NCI-H1048 (cell line): ENCODE data around the gene PKIG.
"Not testable (repeated sequence)": the region's sequence is repeated elsewhere in the genome, so short reads cannot be mapped to it uniquely, and the experiment has no call there.

ENCODE experiments used
- DNase-seq: peaks from one replicate; lab custom pipeline; 2025; lab: John Stamatoyannopoulos, UW

PKIG gene

DNA sequence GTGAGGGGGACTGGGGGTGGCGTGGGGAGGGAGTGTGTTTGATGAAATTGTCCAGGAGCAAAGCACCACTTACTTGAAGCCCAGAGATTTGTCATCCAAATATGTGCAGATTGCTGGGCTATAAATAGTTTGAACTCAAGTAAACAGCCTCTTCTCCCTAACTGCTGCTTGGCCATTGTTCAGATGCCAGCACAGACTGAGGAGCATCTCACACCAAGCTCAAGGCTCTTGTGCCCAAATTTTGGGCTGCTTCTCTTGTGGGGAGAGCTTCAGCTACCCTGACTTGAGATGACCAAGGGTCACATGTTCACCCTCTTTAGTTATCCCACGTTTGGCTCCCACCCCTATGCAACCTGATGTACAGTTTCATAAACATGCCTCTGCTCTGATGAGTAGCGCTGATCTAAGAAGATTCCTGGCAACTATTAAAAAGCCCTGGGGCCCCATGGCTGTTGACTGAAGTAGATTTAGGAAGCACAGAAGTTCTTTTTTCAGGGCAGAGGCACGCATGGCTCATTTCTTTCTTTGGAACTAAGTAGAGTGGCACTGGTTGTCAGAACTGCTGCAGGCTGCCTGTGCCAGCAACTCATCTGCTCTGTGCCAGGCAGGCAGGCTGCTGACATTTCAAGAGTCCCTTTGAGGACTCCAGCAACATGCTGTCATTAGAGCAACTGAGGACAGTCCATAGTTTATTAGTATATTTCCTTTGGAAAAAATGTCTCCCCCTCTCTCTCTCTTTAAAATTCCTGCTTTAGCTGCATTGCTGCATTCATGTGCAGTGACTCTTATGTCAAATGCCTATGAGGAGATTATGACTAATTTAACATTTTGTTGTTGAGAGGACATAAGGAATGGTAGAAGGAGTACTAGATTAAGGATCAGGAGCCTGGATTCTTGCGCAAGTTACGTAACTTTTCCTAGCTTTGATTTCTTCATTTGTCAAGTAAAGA is 9.6 kb upstream of the PKIG start:
- no peak for DNase-seq

DNA sequence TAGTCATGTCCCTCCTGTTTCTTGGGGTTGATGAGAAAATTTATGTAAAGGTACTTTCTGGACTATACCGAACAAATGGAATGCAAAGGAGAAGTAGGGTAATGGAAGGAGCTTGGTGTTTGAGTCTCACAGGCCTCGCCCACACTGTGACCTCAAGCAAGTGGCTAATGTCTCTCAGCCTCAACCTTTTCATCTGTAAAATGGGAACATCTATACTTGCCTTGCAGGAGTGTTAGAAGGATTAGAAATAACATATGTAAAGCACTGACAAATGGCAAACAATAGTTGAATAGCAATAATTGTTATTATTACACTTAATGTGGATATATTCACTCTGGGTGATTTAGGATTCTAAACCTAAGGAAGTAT is 8.9 kb upstream of the PKIG start:
- DNase-seq, result no peak

GRCh38 chr20:44574372-44574771 is 8.0 kb upstream of the PKIG start:
- DNase-seq, result no peak

GRCh38 chr20:44576297-44576696 is 6.1 kb upstream of the PKIG start:
- DNase-seq, result no peak

DNA sequence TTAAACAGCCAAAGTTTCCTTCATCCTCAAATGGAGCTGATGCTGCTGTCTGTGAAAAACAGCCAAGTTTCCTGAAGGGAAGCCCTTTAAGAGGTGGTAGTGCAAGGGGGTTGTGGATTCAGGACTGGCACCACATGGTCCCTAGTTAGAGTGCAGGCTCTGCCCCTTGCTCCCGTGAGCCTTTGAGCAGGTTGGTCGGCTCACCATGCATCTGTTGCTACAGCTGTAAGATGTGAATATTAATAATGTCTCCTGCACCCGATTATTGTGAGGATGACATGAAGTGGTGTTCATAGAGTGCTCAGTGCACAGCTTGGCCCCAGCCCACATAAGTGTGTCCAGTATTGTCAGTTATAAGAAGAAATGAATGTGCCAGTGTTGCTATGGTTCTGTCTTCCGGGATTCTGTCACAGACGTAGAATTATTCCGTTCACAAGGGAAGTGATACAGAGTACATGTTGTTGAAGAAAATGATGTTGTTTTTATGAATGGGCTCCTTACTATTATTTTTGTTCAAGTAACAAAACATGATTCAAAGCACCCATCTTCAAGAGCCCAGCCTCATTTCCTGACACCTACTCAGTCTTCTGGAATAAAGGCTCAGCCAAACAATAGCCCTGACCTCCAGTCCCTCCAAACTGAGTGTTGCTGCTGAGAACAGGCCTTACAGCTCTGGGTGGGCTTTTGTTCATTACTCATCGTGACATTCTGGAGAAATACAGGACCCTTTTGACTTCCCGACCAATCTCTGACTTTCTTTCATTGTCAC is 2.9 kb upstream of the PKIG start:
- no peak for DNase-seq

GRCh38 chr20:44580581-44581268 is 1.7 kb upstream of the PKIG start:
- DNase-seq, result no peak

GRCh38 chr20:44581515-44581914 is 864 bp upstream of the PKIG start:
- DNase-seq, result no peak

DNA sequence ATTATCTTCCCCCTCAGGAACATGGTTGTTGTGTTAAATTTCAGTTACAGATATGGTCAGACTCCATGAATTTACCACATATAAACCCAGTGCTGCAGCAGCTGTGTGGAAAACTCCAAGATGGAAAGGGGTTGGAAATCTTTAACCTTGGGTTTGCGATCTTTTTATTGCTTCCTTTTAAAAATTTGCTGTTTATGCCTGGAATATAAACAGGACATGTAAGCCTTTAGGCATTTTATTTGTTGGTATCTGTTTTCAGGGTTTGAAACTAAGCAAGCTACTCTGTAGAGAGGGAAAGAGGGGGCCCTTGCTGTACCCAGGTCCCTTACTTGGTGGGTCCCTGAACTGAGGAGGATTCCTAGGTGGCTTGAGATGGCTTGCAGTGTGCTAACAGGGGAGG is 778 bp downstream of the PKIG start:
- DNase-seq, result no peak

- DNase-seq, result no peak
These were observed 1.8 kb downstream of the PKIG start for GRCh38 chr20:44584162-44584561.

GRCh38 chr20:44585057-44585963 is 2.9 kb downstream of the PKIG start:
- DNase-seq, result no peak

DNA sequence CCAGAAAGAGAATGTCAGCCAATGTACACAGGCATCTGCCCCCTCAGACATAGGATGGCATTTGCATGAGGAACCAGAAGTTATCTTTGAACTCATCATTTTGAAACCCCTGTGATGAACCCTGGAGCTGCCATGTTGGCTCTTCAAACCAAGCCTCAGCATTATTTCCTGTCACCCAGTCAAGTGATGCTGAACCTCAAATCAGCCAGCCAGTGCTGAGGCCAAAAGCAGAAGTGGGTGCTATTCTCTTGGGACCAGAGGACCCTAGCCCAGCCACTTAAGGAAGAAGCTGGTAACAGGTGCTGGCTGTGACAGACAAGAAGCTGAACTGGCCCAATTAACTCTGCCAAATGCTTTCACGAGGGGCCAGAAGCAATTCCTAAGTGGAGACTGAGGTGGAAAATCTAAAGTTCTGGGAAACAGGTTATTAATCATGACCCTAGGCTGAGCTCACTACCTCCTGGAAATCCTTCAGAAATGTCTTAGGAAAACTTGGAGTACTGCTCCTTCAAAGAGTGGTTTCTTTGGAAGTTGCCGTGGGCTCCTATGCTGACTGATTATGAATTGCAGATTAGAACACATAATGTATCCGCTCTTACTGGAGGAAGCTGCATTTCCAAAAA is 4.0 kb downstream of the PKIG start:
- DNase-seq, result no peak

- no peak for DNase-seq
These were observed 4.9 kb downstream of the PKIG start for GRCh38 chr20:44587035-44587980.

GRCh38 chr20:44588321-44588720 is 5.9 kb downstream of the PKIG start:
- not testable (repeated sequence) for DNase-seq

- no peak for DNase-seq
These were observed 7.2 kb downstream of the PKIG start for GRCh38 chr20:44589537-44589936.

- no peak for DNase-seq
These were observed 8.8 kb downstream of the PKIG start for GRCh38 chr20:44590980-44591778.

- no peak for DNase-seq
These were observed 10.0 kb downstream of the PKIG start for GRCh38 chr20:44592366-44592765.

DNA sequence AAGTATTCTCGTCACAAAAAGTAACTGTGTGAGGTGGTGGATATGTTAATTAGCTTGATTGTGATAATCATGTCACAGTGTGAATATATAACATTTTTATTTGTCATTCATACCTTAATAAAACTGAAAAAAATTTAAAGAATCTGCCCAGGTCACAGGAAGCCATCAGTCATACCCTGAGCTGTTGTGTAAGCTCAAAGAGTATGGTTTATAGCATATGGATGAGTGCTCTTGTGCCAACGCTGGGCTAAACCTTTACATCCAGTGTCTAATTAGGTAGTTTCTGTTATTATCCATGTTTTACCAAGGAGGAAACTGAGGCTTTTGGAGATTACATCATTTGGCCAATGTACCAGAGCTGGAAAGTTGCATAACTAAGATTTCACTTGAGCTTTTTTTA is 11.4 kb downstream of the PKIG start:
- no peak for DNase-seq

- DNase-seq, result no peak
These were observed 12.4 kb downstream of the PKIG start for GRCh38 chr20:44594730-44595129.

GRCh38 chr20:44596010-44596409 is 13.6 kb downstream of the PKIG start:
- no peak for DNase-seq
